ENCODE data around the gene HHATL.

Gene HHATL

DNA sequence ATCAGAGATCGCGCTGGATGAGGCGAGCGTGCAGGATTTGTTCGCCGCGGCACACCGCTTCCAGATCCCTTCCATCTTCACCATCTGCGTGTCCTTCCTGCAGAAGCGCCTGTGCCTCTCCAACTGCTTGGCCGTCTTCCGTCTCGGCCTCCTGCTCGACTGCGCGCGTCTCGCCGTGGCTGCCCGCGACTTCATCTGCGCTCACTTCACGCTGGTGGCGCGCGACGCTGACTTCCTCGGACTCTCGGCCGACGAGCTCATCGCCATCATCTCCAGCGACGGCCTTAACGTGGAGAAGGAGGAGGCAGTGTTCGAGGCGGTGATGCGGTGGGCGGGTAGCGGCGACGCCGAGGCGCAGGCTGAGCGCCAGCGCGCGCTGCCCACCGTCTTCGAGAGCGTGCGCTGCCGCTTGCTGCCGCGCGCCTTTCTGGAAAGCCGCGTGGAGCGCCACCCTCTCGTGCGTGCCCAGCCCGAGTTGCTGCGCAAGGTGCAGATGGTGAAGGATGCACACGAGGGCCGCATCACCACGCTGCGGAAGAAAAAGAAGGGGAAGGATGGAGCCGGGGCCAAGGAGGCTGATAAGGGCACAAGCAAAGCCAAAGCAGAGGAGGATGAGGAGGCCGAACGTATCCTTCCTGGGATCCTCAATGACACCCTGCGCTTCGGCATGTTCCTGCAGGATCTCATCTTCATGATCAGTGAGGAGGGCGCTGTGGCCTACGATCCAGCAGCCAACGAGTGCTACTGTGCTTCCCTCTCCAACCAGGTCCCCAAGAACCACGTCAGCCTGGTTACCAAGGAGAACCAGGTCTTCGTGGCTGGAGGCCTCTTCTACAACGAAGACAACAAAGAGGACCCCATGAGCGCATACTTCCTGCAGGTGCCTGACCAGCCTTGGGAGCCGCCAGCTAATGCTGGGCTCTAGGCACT lies 16.4 kb downstream of the HHATL start:
- Histone ChIP-seq H2BK15ac (ENCODE audit: low read depth, poor library complexity, severe bottlenecking) (no peak overlapping the region), H3K18ac (ENCODE audit: low read depth in 1 of 2, low read length in 2 of 2) (no peak overlapping the region), H3K9ac (ENCODE audit: low read length) (no peak overlapping the region), H3K36me3 (ENCODE audit: control insufficient read depth in 1 of 2, insufficient read depth in 2 of 2, low read depth in 1 of 2, low read length in 2 of 2) (no peaks in the 10 kb centered on the region), H3K9me3 (ENCODE audit: control insufficient read depth, low read length) (no peaks in the 10 kb centered on the region), H3K4me1 (ENCODE audit: control insufficient read depth, insufficient read depth, low read depth, low read length) (peaks cover 6% of the 10 kb centered on the region), H4K91ac (ENCODE audit: low read length) (no peak overlapping the region), H3K23ac (ENCODE audit: low read length in 2 of 2) (no peak overlapping the region), H2AFZ (ENCODE audit: low read depth, low read length) (no peak overlapping the region), H2BK5ac (ENCODE audit: low read depth, low read length, poor library complexity, severe bottlenecking) (no peak overlapping the region), H2BK12ac (ENCODE audit: low read length in 2 of 2) (no peak overlapping the region), H3K27ac (ENCODE audit: low read length, poor library complexity, severe bottlenecking) (no peak overlapping the region), H3K27me3 (ENCODE audit: control insufficient read depth in 1 of 2, insufficient read depth in 1 of 2, low read length in 2 of 2) (peaks cover 15 to 54% of the 10 kb centered on the region in 2 experiments), H3K4me2 (ENCODE audit: low read length, poor library complexity, severe bottlenecking) (no peak overlapping the region), H2AK5ac (ENCODE audit: low read length, severe bottlenecking) (no peak overlapping the region), H3K4me3 (ENCODE audit: insufficient read depth in 1 of 2, low read depth in 1 of 2, low read length in 2 of 2) (peak overlapping the region in 1 of 2 experiments; percentile 66), H3K79me1 (replicated peaks; ENCODE audit: low read length, poor library complexity, severe bottlenecking) (no peaks in the 10 kb centered on the region), H3K4ac (ENCODE audit: low read depth in 1 of 2, low read length in 2 of 2) (no peak overlapping the region), H4K8ac (ENCODE audit: low read length) (no peak overlapping the region), H2BK120ac (ENCODE audit: low read depth, low read length) (no peak overlapping the region), H3K14ac (ENCODE audit: low read length in 2 of 2) (no peak overlapping the region)
- DNase-seq: no peak
- 95% methylated on average over 80 of the region's 80 CpGs for WGBS

GRCh38 chr3:42685363-42685881 lies 17.2 kb downstream of the HHATL start, which contains the start of gene KLHL40:
Gene KLHL40, plus strand, starts transcription at chr3:42685537. Its CDS starts 82 bp downstream, at chr3:42685619.
- H4K8ac ChIP-seq (ENCODE audit: low read length): no peak within 1 kb of the TSS
- no peak within 1 kb of the TSS for H3K4ac ChIP-seq (ENCODE audit: low read depth in 1 of 2, low read length in 2 of 2)
- H3K23ac ChIP-seq (ENCODE audit: low read length in 2 of 2): no peak within 1 kb of the TSS
- H3K9me3 ChIP-seq (ENCODE audit: control insufficient read depth, low read length): no peaks in the 10 kb centered on the region
- H4K91ac ChIP-seq (ENCODE audit: low read length): no peak within 1 kb of the TSS
- H2BK5ac ChIP-seq (ENCODE audit: low read depth, low read length, poor library complexity, severe bottlenecking): no peak within 1 kb of the TSS
- DNase-seq: no peak
- H2BK15ac ChIP-seq (ENCODE audit: low read depth, poor library complexity, severe bottlenecking): no peak within 1 kb of the TSS
- WGBS: 95% methylated on average over 34 of the region's 34 CpGs
- no peaks in the 10 kb centered on the region for H3K79me1 ChIP-seq (replicated peaks; ENCODE audit: low read length, poor library complexity, severe bottlenecking)
- H3K4me3 ChIP-seq (ENCODE audit: insufficient read depth in 1 of 2, low read depth in 1 of 2, low read length in 2 of 2): peak within 1 kb of the TSS in 1 of 2 experiments; percentile 66
- no peak within 1 kb of the TSS for H3K4me2 ChIP-seq (ENCODE audit: low read length, poor library complexity, severe bottlenecking)
- no peak within 1 kb of the TSS for H3K9ac ChIP-seq (ENCODE audit: low read length)
- H2BK120ac ChIP-seq (ENCODE audit: low read depth, low read length): no peak within 1 kb of the TSS
- no peak within 1 kb of the TSS for H2AFZ ChIP-seq (ENCODE audit: low read depth, low read length)
- no peak within 1 kb of the TSS for H3K18ac ChIP-seq (ENCODE audit: low read depth in 1 of 2, low read length in 2 of 2)
- peaks cover 6% of the 10 kb centered on the region for H3K4me1 ChIP-seq (ENCODE audit: control insufficient read depth, insufficient read depth, low read depth, low read length)
- no peak within 1 kb of the TSS for H3K27ac ChIP-seq (ENCODE audit: low read length, poor library complexity, severe bottlenecking)
- H3K14ac ChIP-seq (ENCODE audit: low read length in 2 of 2): no peak within 1 kb of the TSS
- no peak within 1 kb of the TSS for H2BK12ac ChIP-seq (ENCODE audit: low read length in 2 of 2)
- H2AK5ac ChIP-seq (ENCODE audit: low read length, severe bottlenecking): no peak within 1 kb of the TSS
- peaks cover 8 to 48% of the 10 kb centered on the region in 2 experiments for H3K27me3 ChIP-seq (ENCODE audit: control insufficient read depth in 1 of 2, insufficient read depth in 1 of 2, low read length in 2 of 2)
- no peaks in the 10 kb centered on the region for H3K36me3 ChIP-seq (ENCODE audit: control insufficient read depth in 1 of 2, insufficient read depth in 2 of 2, low read depth in 1 of 2, low read length in 2 of 2)

DNA sequence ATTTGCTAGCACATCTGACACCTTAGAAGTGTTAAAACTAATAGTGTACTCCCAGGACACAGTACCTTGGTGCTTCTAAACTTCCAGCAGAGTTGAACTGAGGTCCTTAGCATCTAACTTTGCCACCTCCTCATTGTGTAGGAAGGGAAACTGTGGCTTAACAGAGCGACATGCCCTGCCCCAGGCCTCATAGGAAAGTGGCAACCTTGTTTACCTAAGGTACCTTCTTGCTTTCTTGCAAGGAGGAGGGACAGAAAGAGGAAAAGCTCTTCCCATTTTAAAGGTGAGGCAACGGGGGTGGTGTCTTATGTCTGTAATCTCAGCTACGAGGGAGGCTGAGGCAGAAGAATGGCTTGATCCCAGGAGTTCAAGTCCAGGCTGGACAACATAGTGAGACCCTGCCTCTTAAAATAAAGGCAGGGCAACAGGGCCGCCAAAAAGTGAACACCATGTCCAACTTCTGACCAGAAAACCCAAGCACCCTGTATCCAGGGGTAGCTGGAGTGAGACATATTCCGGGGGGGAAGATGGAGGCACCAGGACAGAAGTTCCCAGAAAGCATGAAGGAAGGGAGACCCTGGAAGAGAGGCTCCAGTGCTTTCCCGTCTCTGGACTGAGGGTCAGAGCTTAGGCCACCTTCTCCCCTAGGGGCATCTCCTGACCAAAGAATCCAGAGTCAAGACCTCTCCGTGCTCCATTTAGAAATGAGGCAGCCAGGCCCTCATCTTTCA lies 17.8 kb downstream of the HHATL start:
- H3K23ac ChIP-seq (ENCODE audit: low read length in 2 of 2): no peak overlapping the region
- H2AK5ac ChIP-seq (ENCODE audit: low read length, severe bottlenecking): no peak overlapping the region
- DNase-seq: no peak
- H3K9ac ChIP-seq (ENCODE audit: low read length): no peak overlapping the region
- H3K4me3 ChIP-seq (ENCODE audit: insufficient read depth in 1 of 2, low read depth in 1 of 2, low read length in 2 of 2): no peak overlapping the region
- H2BK12ac ChIP-seq (ENCODE audit: low read length in 2 of 2): no peak overlapping the region
- H3K18ac ChIP-seq (ENCODE audit: low read depth in 1 of 2, low read length in 2 of 2): no peak overlapping the region
- H3K9me3 ChIP-seq (ENCODE audit: control insufficient read depth, low read length): no peaks in the 10 kb centered on the region
- H3K36me3 ChIP-seq (ENCODE audit: control insufficient read depth in 1 of 2, insufficient read depth in 2 of 2, low read depth in 1 of 2, low read length in 2 of 2): no peaks in the 10 kb centered on the region
- no peak overlapping the region for H2AFZ ChIP-seq (ENCODE audit: low read depth, low read length)
- H4K8ac ChIP-seq (ENCODE audit: low read length): no peak overlapping the region
- H3K4ac ChIP-seq (ENCODE audit: low read depth in 1 of 2, low read length in 2 of 2): no peak overlapping the region
- H2BK120ac ChIP-seq (ENCODE audit: low read depth, low read length): no peak overlapping the region
- H3K4me1 ChIP-seq (ENCODE audit: control insufficient read depth, insufficient read depth, low read depth, low read length): peaks cover 6% of the 10 kb centered on the region
- 92% methylated on average over 7 of the region's 7 CpGs for WGBS
- no peak overlapping the region for H3K4me2 ChIP-seq (ENCODE audit: low read length, poor library complexity, severe bottlenecking)
- no peak overlapping the region for H2BK5ac ChIP-seq (ENCODE audit: low read depth, low read length, poor library complexity, severe bottlenecking)
- H3K14ac ChIP-seq (ENCODE audit: low read length in 2 of 2): no peak overlapping the region
- no peak overlapping the region for H4K91ac ChIP-seq (ENCODE audit: low read length)
- H2BK15ac ChIP-seq (ENCODE audit: low read depth, poor library complexity, severe bottlenecking): no peak overlapping the region
- no peak overlapping the region for H3K27ac ChIP-seq (ENCODE audit: low read length, poor library complexity, severe bottlenecking)
- H3K27me3 ChIP-seq (ENCODE audit: control insufficient read depth in 1 of 2, insufficient read depth in 1 of 2, low read length in 2 of 2): peaks cover 3 to 42% of the 10 kb centered on the region in 2 experiments
- H3K79me1 ChIP-seq (replicated peaks; ENCODE audit: low read length, poor library complexity, severe bottlenecking): no peaks in the 10 kb centered on the region
